D341Med (cell line): ENCODE results near the gene RHOT1.
A peak's percentile ranks its signal among the peaks of the same experiment; 100 is the strongest.
"Not testable (repeated sequence)": the region's sequence is repeated elsewhere in the genome, so short reads cannot be mapped to it uniquely, and the experiment has no call there.

Source experiments
- DNase-seq: peaks from one replicate; pipeline ENCODE4 v3.0.0; 2012; ENCODE audit warnings: low spot score

Gene RHOT1

GRCh38 chr17:32124985-32125847, 17.1 kb upstream of the RHOT1 start:
- peak; percentile 69 for DNase-seq

- no peak for DNase-seq
These were observed 16.5 kb upstream of the RHOT1 start for GRCh38 chr17:32125848-32126153.

DNA sequence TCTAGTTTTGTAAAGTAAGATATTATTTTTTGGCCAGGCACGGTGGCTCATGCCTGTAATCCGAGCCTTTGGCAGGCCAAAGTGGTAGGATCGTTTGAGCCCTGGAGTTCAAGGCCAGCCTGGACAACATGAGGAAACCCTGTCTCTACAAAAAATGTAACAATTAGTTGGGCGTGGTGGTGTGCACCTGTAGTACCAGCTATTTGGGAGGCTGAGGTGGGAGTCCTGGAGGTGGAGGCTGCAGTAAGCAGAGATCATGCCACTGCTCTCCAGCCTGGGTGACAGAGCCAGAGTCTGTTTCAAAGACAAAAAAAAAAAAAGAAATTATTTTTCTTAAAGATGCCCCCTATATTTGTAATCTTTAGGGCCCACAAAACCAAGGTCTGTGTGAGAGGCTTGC, 16.0 kb upstream of the RHOT1 start:
- DNase-seq, result no peak

DNA sequence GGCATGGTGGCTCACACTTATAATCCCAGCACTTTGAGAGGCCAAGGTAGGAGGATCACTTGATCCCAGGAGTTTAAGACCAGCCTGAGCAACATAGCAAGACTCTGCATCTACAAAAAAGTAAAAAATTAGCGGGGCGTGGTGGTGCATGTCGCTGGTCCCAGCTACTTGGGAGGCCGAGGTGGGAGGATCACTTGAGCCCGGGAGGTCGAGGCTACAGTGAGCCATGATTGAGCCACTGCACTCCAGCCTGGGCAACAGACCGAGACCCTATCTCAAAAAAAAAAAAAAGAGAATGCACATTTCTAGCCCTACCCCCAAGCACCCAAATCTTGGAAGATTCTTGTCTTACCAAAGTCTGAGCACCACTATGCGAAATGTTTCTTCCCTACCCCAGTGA, 15.6 kb upstream of the RHOT1 start:
- DNase-seq, result no peak

- peak; percentile 88 for DNase-seq
These were observed 15.0 kb upstream of the RHOT1 start for GRCh38 chr17:32127158-32127897.

GRCh38 chr17:32128470-32128869, 13.8 kb upstream of the RHOT1 start:
- not testable (repeated sequence) for DNase-seq

DNA sequence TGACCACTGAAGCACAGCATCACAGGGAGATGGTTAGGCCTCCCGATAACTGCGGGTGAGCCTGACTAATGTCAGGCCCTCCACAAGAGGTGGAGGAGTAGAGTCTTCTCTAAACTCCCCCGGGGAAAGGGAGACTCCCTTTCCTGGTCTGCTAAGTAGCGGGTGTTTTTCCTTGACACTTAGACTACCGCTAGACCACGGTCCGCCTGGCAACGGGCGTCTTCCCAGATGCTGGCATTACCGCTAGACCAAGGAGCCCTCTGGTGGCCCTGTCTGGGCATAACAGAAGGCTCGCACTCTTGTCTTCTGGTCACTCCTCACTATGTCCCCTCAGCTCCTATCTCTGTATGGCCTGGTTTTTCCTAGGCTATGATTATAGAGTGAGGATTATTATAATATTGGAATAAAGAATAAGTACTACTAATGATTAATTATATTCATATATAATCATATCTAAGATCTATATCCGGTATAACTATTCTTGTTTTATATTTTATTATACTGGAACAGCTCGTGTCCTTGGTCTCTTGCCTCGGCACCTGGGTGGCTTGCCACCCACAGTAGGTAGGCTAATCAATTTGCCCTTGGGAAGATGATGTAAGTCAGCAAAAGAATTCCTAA, 6.7 kb upstream of the RHOT1 start:
- DNase-seq, result not testable (repeated sequence)

DNA sequence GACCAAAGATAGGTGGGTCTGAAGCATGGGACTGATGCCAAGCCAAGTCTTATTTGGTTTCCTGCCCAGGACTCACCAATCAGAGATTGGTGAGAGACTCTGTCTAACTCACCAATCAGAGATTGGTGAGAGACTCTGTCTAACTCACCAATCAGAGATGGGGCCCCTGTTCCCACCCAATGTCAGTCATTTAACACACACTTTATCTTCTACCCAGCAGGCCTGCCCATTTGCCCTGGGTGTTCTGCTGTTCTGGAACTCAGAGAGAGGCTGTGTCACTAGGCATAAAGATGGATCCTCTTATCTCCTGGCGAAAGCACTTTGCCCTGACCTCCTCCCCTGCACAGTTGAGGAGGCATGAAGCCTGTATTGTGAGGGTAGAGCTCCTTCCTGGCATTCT, 5.4 kb upstream of the RHOT1 start:
- no peak for DNase-seq

- not testable (repeated sequence) for DNase-seq
These were observed 2.8 kb upstream of the RHOT1 start for GRCh38 chr17:32139504-32139903.

GRCh38 chr17:32141258-32141657, 1.0 kb upstream of the RHOT1 start:
- DNase-seq, result no peak

GRCh38 chr17:32141679-32142037, 644 bp upstream of the RHOT1 start:
- no peak for DNase-seq

DNA sequence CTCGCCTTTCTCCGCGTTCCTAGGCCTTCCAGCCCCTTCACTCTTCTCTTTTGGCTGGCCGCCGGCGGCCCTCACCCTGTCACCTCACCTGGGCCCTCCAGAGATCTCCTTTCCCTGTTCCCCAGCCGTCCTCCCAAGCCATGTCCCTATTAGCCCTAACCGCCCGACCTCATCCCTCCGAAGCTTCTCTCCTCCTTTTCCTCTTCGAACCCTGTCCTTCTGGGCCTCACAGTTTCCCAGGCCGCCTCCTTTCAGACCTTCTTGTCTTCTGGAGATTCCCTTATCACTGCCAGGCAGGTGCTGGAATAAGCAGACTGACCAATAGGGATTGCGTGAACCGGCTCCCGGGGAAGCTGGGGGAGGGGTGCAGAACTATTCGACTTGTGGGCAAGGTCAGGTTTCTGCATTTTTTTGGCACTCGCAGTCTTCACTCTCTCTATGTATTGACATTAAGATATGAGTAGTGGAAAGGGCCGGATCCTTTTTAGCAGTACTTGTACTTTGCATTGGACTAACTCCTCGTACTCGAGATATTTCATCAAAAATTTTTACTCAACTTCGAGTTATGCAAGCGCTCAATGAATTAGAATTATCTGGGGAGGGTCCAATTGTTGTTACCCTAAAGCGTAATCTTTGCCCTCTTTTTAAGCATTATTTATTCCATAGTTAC, 690 bp downstream of the RHOT1 start:
- DNase-seq, result peak; percentile 65

DNA sequence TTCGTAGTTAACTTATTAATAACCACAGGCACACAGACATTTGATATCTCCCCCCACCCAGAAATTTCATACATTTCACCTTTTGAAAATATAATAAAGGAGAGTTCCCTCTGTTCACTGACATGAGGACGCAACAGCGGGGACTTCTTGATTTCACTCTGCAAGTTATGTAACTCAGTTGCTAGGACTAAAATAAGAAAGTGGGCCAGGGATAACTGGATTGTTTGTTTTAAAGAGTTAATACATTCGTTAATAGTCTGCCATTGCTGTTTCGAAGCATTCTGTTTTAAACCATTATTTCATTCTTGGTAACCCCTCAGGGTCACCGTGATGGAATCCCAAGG, 1.2 kb downstream of the RHOT1 start:
- DNase-seq, result no peak

DNA sequence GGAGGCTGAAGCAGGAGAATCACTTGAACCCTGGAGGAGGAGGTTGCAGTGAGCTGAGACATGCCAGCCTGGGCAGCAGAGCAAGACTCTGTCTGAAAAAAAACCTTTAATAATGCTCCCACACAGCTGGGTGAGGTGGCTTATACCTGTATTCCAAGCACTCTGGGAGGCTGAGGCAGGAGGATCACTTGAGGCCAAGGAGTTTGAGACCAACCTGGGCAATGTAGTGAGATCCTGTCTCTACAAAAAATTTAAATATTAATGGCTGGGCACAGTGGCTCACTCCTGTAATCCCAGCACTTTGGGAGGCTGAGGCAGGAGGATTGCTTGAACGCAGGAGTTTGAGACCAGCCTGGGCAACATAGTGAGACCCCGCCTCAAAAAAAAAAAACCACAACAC, 2.1 kb downstream of the RHOT1 start:
- DNase-seq, result not testable (repeated sequence)

- no peak for DNase-seq
These were observed 6.0 kb downstream of the RHOT1 start for GRCh38 chr17:32148351-32148750.

DNA sequence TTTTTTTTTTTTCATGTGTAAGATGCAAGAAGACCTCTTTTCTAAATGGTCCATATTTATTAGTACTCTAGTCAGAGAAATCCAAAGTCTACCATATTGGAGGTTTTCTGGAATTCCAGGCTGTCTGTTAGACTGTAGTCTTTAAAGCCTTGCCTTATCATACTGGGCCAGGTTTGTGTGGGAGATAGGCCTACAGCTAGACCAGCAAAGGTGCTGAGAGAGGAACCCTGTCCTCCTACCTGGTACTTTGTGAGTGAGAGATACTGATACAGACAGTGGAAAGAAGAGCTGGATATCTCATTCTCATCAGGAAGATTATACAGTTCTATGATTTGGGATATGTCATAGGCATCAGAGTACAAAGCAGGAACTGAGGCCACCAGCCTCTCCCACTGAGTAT, 8.1 kb downstream of the RHOT1 start:
- no peak for DNase-seq

DNA sequence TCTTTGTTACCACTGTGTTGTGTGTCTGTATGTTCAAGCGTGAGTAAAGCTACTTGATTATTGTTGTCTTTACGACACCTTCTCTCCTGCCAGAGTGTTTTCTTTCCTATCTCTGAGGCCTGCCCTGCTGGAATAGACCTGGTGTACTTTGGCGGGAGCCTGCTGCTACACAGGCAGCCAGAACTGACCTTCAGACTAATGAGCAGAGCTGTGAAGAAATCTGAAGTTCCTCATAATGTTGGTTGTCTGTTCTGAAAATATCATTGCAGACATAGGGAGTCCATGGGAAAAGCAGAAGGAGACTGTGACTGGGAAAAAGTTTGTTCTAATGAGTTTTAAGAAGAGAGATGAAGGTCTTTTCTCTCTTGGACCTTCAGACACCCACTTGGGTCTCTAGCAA, 9.8 kb downstream of the RHOT1 start:
- no peak for DNase-seq

DNA sequence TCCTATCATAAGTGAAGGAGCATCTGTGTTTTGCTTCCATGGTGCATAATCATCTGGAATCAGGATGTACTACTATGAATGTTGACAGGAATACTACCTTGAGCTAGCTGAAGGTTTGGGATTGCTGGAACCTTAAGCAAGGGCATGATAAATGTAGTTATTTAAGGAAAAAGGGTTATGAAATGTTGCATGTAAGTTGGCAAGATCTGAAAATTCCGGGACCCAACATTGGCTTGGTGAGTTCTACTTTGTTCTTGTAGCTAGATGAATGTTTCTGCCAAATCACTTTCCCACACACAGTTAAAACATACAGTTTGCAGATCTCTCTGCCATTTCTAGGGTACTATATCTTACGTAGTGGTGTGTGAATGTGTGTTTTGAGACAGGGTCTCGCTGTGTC, 13.6 kb downstream of the RHOT1 start:
- no peak for DNase-seq

DNA sequence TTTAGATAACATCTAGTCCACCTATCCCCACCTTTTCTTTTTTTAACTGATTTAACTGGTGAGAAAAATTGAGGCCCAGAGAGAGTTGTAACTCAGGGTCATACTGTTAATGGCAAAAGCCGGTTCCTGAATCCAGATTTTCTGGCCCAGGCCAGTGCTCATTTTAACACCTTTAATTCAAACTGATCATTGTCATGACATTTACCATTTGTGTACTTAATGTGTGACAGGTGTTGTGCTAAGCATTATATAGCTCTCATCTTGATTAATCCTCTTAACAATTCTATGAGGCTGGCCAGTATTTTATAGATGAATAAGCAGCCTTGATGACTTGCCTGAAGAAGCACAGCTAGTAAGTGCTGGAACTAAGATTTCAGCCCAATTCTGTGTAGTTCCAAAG, 14.4 kb downstream of the RHOT1 start:
- DNase-seq, result peak; percentile 72

- DNase-seq, result no peak
These were observed 14.9 kb downstream of the RHOT1 start for GRCh38 chr17:32157225-32157624.

GRCh38 chr17:32158870-32159585, 16.7 kb downstream of the RHOT1 start:
- no peak for DNase-seq
